CD4-positive, alpha-beta T cell treated with Interleukin-6 for 4 hours (primary cell): Measurements from ENCODE around the gene POMT2.

Experiments used
- DNase-seq: peaks from one replicate; pipeline ENCODE4 v3.0.0-alpha.2; 2020; ENCODE audit warnings: mixed read lengths

The POMT2 gene

GRCh38 chr14:77228056-77228455 lies 92.6 kb downstream of the POMT2 start:
- no peak for DNase-seq

GRCh38 chr14:77225892-77226557 lies 94.7 kb downstream of the POMT2 start:
- no peak for DNase-seq

GRCh38 chr14:77225254-77225653 lies 95.4 kb downstream of the POMT2 start:
- DNase-seq, result no peak
